Neural cell (in vitro differentiated cells): ENCODE measurements around the gene ILDR2. TPM values are rescaled to one million over a fixed set of nuclear protein-coding genes. Genes with fewer than 3 reads are reported as not detected.

ENCODE experiments used
- H2AFZ ChIP-seq: fragments of 200-600, 300-800 bp; sonication (generic), shearing (Covaris generic); 2 replicates; pipeline ENCODE4 v1.6.0; 2014; ENCODE audit warnings: low read depth, mild to moderate bottlenecking, antibody characterized with exemption, low read length, moderate library complexity
- H3F3A ChIP-seq: fragments of 200-600 bp; shearing (Covaris generic); 2 replicates; pipeline ENCODE4 v1.6.1; 2016; ENCODE audit warnings: mild to moderate bottlenecking, moderate library complexity, mixed read lengths, antibody characterized with exemption, low read length; ENCODE audit not compliant: insufficient read depth, poor library complexity, severe bottlenecking
- H3K27ac ChIP-seq: fragments of 200-600, 300-800 bp; sonication (generic), shearing (Covaris generic); 2 replicates; pipeline ENCODE4 v1.5.1; 2014; ENCODE audit warnings: mild to moderate bottlenecking, low read length, moderate library complexity
- H3K27me3 ChIP-seq: fragments of 300-800, 200-600 bp; sonication (generic), shearing (Covaris generic); 2 replicates; pipeline ENCODE4 v1.6.0; 2014; ENCODE audit warnings: mild to moderate bottlenecking, low read depth, low read length, moderate library complexity; ENCODE audit not compliant: insufficient read depth
- H3K36me3 ChIP-seq: fragments of 300-800, 200-600 bp; sonication (generic), shearing (Covaris generic); 2 replicates; pipeline ENCODE4 v1.5.1; 2014; ENCODE audit warnings: mild to moderate bottlenecking, antibody characterized with exemption, low read length, moderate library complexity; ENCODE audit not compliant: insufficient read depth
- H3K4me2 ChIP-seq: fragments of 300-800, 200-600 bp; sonication (generic), shearing (Covaris generic); 2 replicates; pipeline ENCODE4 v1.6.0; 2014; ENCODE audit warnings: mild to moderate bottlenecking, low read length
- H3K4me3 ChIP-seq: fragments of 300-800, 200-600 bp; sonication (generic), shearing (Covaris generic); 2 replicates; pipeline ENCODE4 v1.5.1; 2014; ENCODE audit warnings: mild to moderate bottlenecking, low read length, moderate library complexity
- H3K79me2 ChIP-seq: fragments of 200-600 bp; shearing (Covaris generic); replicated peaks from 2 replicates; pipeline ENCODE4 v1.6.0; 2014; ENCODE audit warnings: mild to moderate bottlenecking, low read length, moderate library complexity; ENCODE audit not compliant: insufficient read depth
- H3K9ac ChIP-seq: fragments of 300-800, 200-600 bp; sonication (generic), shearing (Covaris generic); 2 replicates; pipeline ENCODE4 v1.6.1; 2016; ENCODE audit warnings: mild to moderate bottlenecking, low read length, mixed read lengths
- H3K9me2 ChIP-seq: fragments of 200-600 bp; shearing (Covaris generic); 2 replicates; pipeline ENCODE4 v1.6.1; 2016; ENCODE audit warnings: mild to moderate bottlenecking, low read length, mixed read lengths; ENCODE audit not compliant: insufficient read depth
- H3K9me3 ChIP-seq: fragments of 200-600, 300-800 bp; sonication (generic), shearing (Covaris generic); 2 replicates; pipeline ENCODE4 v1.6.1; 2016; ENCODE audit warnings: mild to moderate bottlenecking, mixed run types, low read length, moderate library complexity, mixed read lengths
- H4K20me1 ChIP-seq: fragments of 200-600 bp; shearing (Covaris generic); 2 replicates; pipeline ENCODE4 v1.6.1; 2016; ENCODE audit warnings: mild to moderate bottlenecking, mixed run types; ENCODE audit not compliant: insufficient read depth
- CTCF ChIP-seq: fragments of 450-650 bp; IDR thresholded peaks from 2 replicates; pipeline ENCODE4 v1.5.1; 2014; ENCODE audit warnings: antibody characterized with exemption, mild to moderate bottlenecking, moderate library complexity; ENCODE audit not compliant: poor library complexity, severe bottlenecking
- EP300 ChIP-seq: fragments of 450-650 bp; conservative IDR thresholded peaks from 2 replicates; pipeline ENCODE4 v1.6.1; 2014; ENCODE audit warnings: antibody characterized with exemption, mild to moderate bottlenecking, moderate library complexity; ENCODE audit not compliant: poor library complexity, severe bottlenecking
- EZH2 ChIP-seq: fragments of 200-600, 300-800 bp; shearing (Covaris generic), sonication (generic); IDR thresholded peaks from 2 replicates; pipeline ENCODE4 v1.6.1; 2014; ENCODE audit warnings: antibody characterized with exemption, low read length, borderline replicate concordance, mild to moderate bottlenecking; ENCODE audit not compliant: insufficient read depth, poor library complexity, severe bottlenecking
- MXI1 ChIP-seq: fragments of 450-650 bp; conservative IDR thresholded peaks from 2 replicates; pipeline ENCODE4 v1.6.1; 2014; ENCODE audit warnings: antibody characterized with exemption, mild to moderate bottlenecking; ENCODE audit not compliant: poor library complexity, severe bottlenecking
- POLR2AphosphoS5 ChIP-seq: IDR thresholded peaks from 2 replicates; pipeline ENCODE4 v1.6.1; 2012
- RAD21 ChIP-seq: fragments of 450-650 bp; conservative IDR thresholded peaks from 2 replicates; pipeline ENCODE4 v1.6.1; 2014; ENCODE audit warnings: antibody characterized with exemption, mild to moderate bottlenecking, moderate library complexity
- REST ChIP-seq: IDR thresholded peaks from 2 replicates; pipeline ENCODE4 v1.6.1; 2012; ENCODE audit warnings: borderline replicate concordance
- SMC3 ChIP-seq: fragments of 450-650 bp; conservative IDR thresholded peaks from 2 replicates; pipeline ENCODE4 v1.6.1; 2014; ENCODE audit warnings: antibody characterized with exemption, mild to moderate bottlenecking, moderate library complexity; ENCODE audit not compliant: poor library complexity
- TAF1 ChIP-seq: IDR thresholded peaks from 2 replicates; pipeline ENCODE4 v1.6.1; 2012; ENCODE audit warnings: low read depth
- polyA plus RNA-seq: library from polyadenylated mRNA; depleted of rRNA; stranded (reverse); fragments of >200 nt; gene quantifications from 2 replicates; pipeline ENCODE4 v1.2.3, GENCODE V29; 2014

ILDR2 gene
- polyA plus RNA-seq, 1 donor from 2014 or later: 6.8 TPM

DNA sequence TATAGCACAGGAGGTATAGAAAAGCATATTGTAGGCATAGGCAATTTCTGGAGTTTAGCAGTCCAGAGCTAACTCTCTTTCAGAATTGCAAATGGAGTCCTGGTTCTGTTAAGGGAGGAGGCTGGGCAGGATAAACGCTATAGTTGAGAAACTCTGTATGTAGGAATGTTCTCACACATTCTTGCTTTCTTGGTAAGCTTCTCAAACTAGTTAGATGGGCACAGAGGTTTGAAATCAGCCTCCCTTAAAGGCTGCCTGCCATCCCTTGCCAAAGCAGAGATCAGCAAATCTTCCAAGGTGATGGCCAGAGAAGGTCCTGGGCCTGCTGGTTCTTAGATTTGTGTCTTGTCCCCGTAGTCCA, 56.4 kb downstream of the ILDR2 start:
- Histone ChIP-seq H3K27ac (no peak overlapping the region), H3K36me3 (no peaks in the 10 kb centered on the region)
- TF ChIP-seq POLR2AphosphoS5 (no peak), EZH2 (no peak), TAF1 (no peak), REST (no peak), RAD21 (no peak), MXI1 (no peak), SMC3 (no peak), CTCF (no peak), EP300 (no peak)

GRCh38 chr1:166918088-166918955, 57.0 kb downstream of the ILDR2 start:
- no peak overlapping the region for H3K4me3 ChIP-seq
- H3K9me3 ChIP-seq: no peaks in the 10 kb centered on the region
- H3K27me3 ChIP-seq: no peaks in the 10 kb centered on the region
- H3K4me2 ChIP-seq: no peak overlapping the region
- H2AFZ ChIP-seq: no peak overlapping the region
- no peak overlapping the region for H3K27ac ChIP-seq
- no peaks in the 10 kb centered on the region for H3K36me3 ChIP-seq
- TF ChIP-seq RAD21 (no peak), POLR2AphosphoS5 (peak; percentile 79), EP300 (peak; percentile 94), EZH2 (no peak), REST (peak; percentile 31), CTCF (no peak), MXI1 (no peak), TAF1 (no peak), SMC3 (no peak)
- H3K9ac ChIP-seq: no peak overlapping the region
- no peaks in the 10 kb centered on the region for H3K79me2 ChIP-seq
- H3K9me2 ChIP-seq: no peaks in the 10 kb centered on the region
- H3F3A ChIP-seq: no peaks in the 10 kb centered on the region
- no peaks in the 10 kb centered on the region for H4K20me1 ChIP-seq

More for the DNA sequence above, 56.4 kb downstream of the ILDR2 start:
- no peaks in the 10 kb centered on the region for H3F3A ChIP-seq
- no peaks in the 10 kb centered on the region for H4K20me1 ChIP-seq
- H3K9me2 ChIP-seq: no peaks in the 10 kb centered on the region
- no peak overlapping the region for H3K9ac ChIP-seq
- H3K9me3 ChIP-seq: no peaks in the 10 kb centered on the region
- H3K79me2 ChIP-seq: no peaks in the 10 kb centered on the region
- no peak overlapping the region for H3K4me2 ChIP-seq
- H2AFZ ChIP-seq: no peak overlapping the region
- no peaks in the 10 kb centered on the region for H3K27me3 ChIP-seq
- no peak overlapping the region for H3K4me3 ChIP-seq
